GM23338 (cell line): ENCODE results near the gene ANKUB1. TPM values are rescaled to one million over a fixed set of nuclear protein-coding genes. Genes with fewer than 3 reads are reported as not detected.
"Not testable (repeated sequence)": the region's sequence is repeated elsewhere in the genome, so short reads cannot be mapped to it uniquely, and the experiment has no call there.

Source experiments
- ATAC-seq: fragments of 200-7000 bp; cut with Tn5 transposase; 3 replicates; pipeline ENCODE4 v1.9.1; 2020
- DNase-seq: peaks from one replicate; pipeline ENCODE4 v3.0.0-alpha.2; 2015; ENCODE audit warnings: low spot score
- H2AFZ ChIP-seq: fragments of 200-600 bp; sonication (generic); 2 replicates; pipeline ENCODE4 v1.8.0; 2016; ENCODE audit warnings: antibody characterized with exemption, mild to moderate bottlenecking, moderate library complexity
- H3F3A ChIP-seq: fragments of 200-600 bp; sonication (generic); replicated peaks from 2 replicates; pipeline ENCODE4 v1.8.0; 2017; ENCODE audit warnings: antibody characterized with exemption, mixed run types, low read depth
- H3K27ac ChIP-seq: fragments of 200-600 bp; sonication (generic); 2 replicates; pipeline ENCODE4 v1.6.1; 2016; ENCODE audit warnings: low read depth
- H3K27me3 ChIP-seq: fragments of 200-600 bp; sonication (generic); 2 replicates; pipeline ENCODE4 v1.8.0; 2016; ENCODE audit warnings: mild to moderate bottlenecking, mixed run types, moderate library complexity; ENCODE audit not compliant: insufficient read depth
- H3K36me3 ChIP-seq: fragments of 200-600 bp; sonication (generic); 2 replicates; pipeline ENCODE4 v1.8.0; 2016; ENCODE audit warnings: mild to moderate bottlenecking; ENCODE audit not compliant: insufficient read depth
- H3K4me1 ChIP-seq: fragments of 200-600 bp; sonication (generic); 2 replicates; pipeline ENCODE4 v1.8.0; 2016; ENCODE audit warnings: mild to moderate bottlenecking, moderate library complexity; ENCODE audit not compliant: insufficient read depth
- H3K4me2 ChIP-seq: fragments of 200-600 bp; sonication (generic); 2 replicates; pipeline ENCODE4 v1.7.1; 2017; ENCODE audit warnings: mixed run types
- H3K4me3 ChIP-seq: fragments of 200-600 bp; sonication (generic); 2 replicates; pipeline ENCODE4 v1.6.1; 2016; ENCODE audit warnings: mixed run types
- H3K79me2 ChIP-seq: fragments of 200-600 bp; sonication (generic); replicated peaks from 2 replicates; pipeline ENCODE4 v1.8.0; 2017; ENCODE audit warnings: mild to moderate bottlenecking; ENCODE audit not compliant: insufficient read depth
- H3K9me2 ChIP-seq: fragments of 200-600 bp; sonication (generic); 2 replicates; pipeline ENCODE4 v1.8.0; 2017; ENCODE audit not compliant: insufficient read depth
- H4K20me1 ChIP-seq: fragments of 200-600 bp; sonication (generic); replicated peaks from 2 replicates; pipeline ENCODE4 v1.8.0; 2017; ENCODE audit warnings: mild to moderate bottlenecking; ENCODE audit not compliant: insufficient read depth
- H3K27ac Mint-ChIP-seq: 2 replicates; pipeline ENCODE4 v1.8.0; 2020; ENCODE audit warnings: inconsistent platforms, mild to moderate bottlenecking, moderate library complexity, mixed read lengths
- H3K27me3 Mint-ChIP-seq: 3 replicates; pipeline ENCODE4 v1.8.0; 2022; ENCODE audit warnings: low read depth, mild to moderate bottlenecking, moderate library complexity, mixed read lengths, inconsistent platforms; ENCODE audit not compliant: insufficient read depth, poor library complexity
- H3K36me3 Mint-ChIP-seq: 3 replicates; pipeline ENCODE4 v1.8.0; 2021; ENCODE audit warnings: low read depth, mild to moderate bottlenecking, inconsistent platforms, moderate library complexity, mixed read lengths
- H3K4me1 Mint-ChIP-seq: 3 replicates; pipeline ENCODE4 v1.8.0; 2020; ENCODE audit warnings: mild to moderate bottlenecking, inconsistent platforms, mixed read lengths
- H3K4me3 Mint-ChIP-seq: 3 replicates; pipeline ENCODE4 v1.8.0; 2021; ENCODE audit warnings: moderate library complexity, mild to moderate bottlenecking, inconsistent platforms, mixed read lengths
- H3K9me3 Mint-ChIP-seq: 3 replicates; pipeline ENCODE4 v1.8.0; 2020; ENCODE audit warnings: moderate library complexity, mild to moderate bottlenecking, inconsistent platforms, mixed read lengths
- CREB1 ChIP-seq: fragments of 250-450 bp; sonication (Bioruptor Pico); IDR thresholded peaks from 2 replicates; pipeline ENCODE4 v1.5.0; 2020; ENCODE audit warnings: low read depth, mild to moderate bottlenecking, moderate library complexity
- EZH2 ChIP-seq: fragments of 200-600 bp; sonication (generic); IDR thresholded peaks from one replicate; pipeline ENCODE4 v1.8.0; 2017; ENCODE audit warnings: antibody characterized with exemption, mild to moderate bottlenecking, low read depth; ENCODE audit not compliant: unreplicated experiment
- EZH2phosphoT487 ChIP-seq: fragments of 200-600 bp; sonication (generic); IDR thresholded peaks from one replicate; pipeline ENCODE4 v1.8.1; 2018; ENCODE audit warnings: antibody characterized with exemption; ENCODE audit not compliant: unreplicated experiment
- JUNB ChIP-seq: IDR thresholded peaks from one replicate; pipeline ENCODE4 v1.6.1; 2016; ENCODE audit warnings: antibody characterized with exemption; ENCODE audit not compliant: unreplicated experiment
- NANOG ChIP-seq: IDR thresholded peaks from 2 replicates; pipeline ENCODE4 v1.6.1; 2016; ENCODE audit warnings: antibody characterized with exemption, borderline replicate concordance
- POLR2AphosphoS5 ChIP-seq: IDR thresholded peaks from 2 replicates; pipeline ENCODE4 v1.6.1; 2016; ENCODE audit warnings: antibody characterized with exemption, low read depth
- STAT1 ChIP-seq: IDR thresholded peaks from one replicate; pipeline ENCODE4 v1.6.1; 2016; ENCODE audit warnings: antibody characterized with exemption; ENCODE audit not compliant: unreplicated experiment
- ZNF114 ChIP-seq: fragments of 250-450 bp; sonication (Bioruptor Pico); IDR thresholded peaks from 2 replicates; pipeline ENCODE4 v1.5.0; 2020; ENCODE audit warnings: mild to moderate bottlenecking, moderate library complexity
- ZNF331 ChIP-seq: fragments of 250-450 bp; sonication (Bioruptor Pico); IDR thresholded peaks from 2 replicates; pipeline ENCODE4 v1.5.0; 2020; ENCODE audit warnings: low read depth, mild to moderate bottlenecking, moderate library complexity
- polyA plus RNA-seq: library from polyadenylated mRNA; unstranded; fragments of >200 nt; fragmentation: Nextera tagmentation; extraction: Ambion mirVana; gene quantifications from 2 replicates; pipeline ENCODE4 v1.2.1, GENCODE V29; 2016
- total RNA-seq: library from RNA; depleted of rRNA; stranded (reverse); fragments of >200 nt; shearing (Covaris generic); gene quantifications from 2 replicates; pipeline ENCODE4 v1.2.3, GENCODE V29; 2014
- TF ChIP-seq, protein P1 (sequence below): fragments of 250-450 bp; sonication (Bioruptor Pico); IDR thresholded peaks from 2 replicates; pipeline ENCODE4 v1.5.0; 2020; ENCODE audit warnings: mild to moderate bottlenecking, moderate library complexity
- TF ChIP-seq, protein P2 (sequence below), 2 experiments: fragments of 200-600 bp in 1 of 2; sonication (generic) in 1 of 2; conservative IDR thresholded peaks; 2 replicates each; pipeline versions ENCODE4 v1.5.1 to v1.6.1; 2016 to 2017; ENCODE audit warnings: antibody characterized with exemption in 2 of 2, low read depth in 2 of 2, mild to moderate bottlenecking in 2 of 2, moderate library complexity in 1 of 2
- TF ChIP-seq, protein P3 (sequence below): IDR thresholded peaks from 2 replicates; pipeline ENCODE4 v1.6.1; 2016; ENCODE audit warnings: antibody characterized with exemption

Gene ANKUB1
- total and polyA plus RNA-seq, 2 experiments from 2014 or later = not detected

DNA sequence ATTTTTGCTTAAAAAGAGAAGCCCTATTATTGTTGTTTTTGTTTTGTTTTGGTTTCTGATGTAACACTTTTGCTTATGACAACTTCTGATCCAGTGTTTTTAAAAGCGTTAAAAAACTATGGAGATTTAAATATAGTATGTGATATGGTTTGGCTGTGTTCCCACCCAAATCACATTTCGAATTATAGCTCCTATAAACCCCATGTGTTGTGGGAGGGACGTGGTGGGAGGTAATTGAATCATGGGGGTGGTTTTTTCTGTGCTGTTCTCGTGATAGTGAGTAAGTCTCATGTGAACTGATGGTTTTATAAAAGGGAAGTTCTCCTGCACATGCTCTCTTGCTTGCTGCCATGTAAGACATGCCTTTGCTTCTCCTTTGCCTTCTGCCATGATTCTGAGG, 37.3 kb upstream of the ANKUB1 start:
- Mint-ChIP-seq H3K4me1 (peaks cover 13% of the 10 kb centered on the region), H3K9me3 (peaks cover 58% of the 10 kb centered on the region), H3K36me3 (peaks cover 61% of the 10 kb centered on the region)
- Histone ChIP-seq H3K79me2 (peaks cover 94% of the 10 kb centered on the region), H3K36me3 (peaks cover 36% of the 10 kb centered on the region), H3K4me1 (peaks cover 10% of the 10 kb centered on the region)
- not testable (repeated sequence) for DNase-seq, H3K4me3 Mint-ChIP-seq, H4K20me1 ChIP-seq, H3K27ac Mint-ChIP-seq, H3K4me3 ChIP-seq, H3K27ac ChIP-seq, ATAC-seq, H3K4me2 ChIP-seq, H3K27me3 Mint-ChIP-seq, H3F3A ChIP-seq, H3K27me3 ChIP-seq, H2AFZ ChIP-seq, H3K9me2 ChIP-seq

DNA sequence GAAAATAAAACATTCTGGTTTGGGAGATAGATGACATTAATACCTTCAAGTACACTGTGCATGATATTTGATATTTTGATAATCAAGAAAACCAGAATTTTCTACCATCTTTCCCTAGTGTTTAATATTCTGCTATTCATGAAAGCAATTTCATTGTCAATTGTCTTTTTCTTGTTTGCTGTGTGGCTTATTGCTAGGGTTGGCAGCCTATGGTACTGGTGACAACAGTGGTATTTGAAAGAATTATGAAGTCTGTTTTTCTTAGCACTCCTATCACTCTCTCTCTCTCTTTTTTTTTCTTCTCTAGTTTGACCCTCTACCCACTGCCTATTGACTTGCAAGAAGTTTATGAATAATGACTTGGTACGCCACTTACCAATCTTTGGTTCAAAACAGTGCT, 36.0 kb upstream of the ANKUB1 start:
- peaks cover 46% of the 10 kb centered on the region for H3K9me3 Mint-ChIP-seq
- H3K27ac Mint-ChIP-seq = no peak overlapping the region
- H3K36me3 Mint-ChIP-seq = peaks cover 48% of the 10 kb centered on the region
- H3K27me3 Mint-ChIP-seq = peaks cover 3% of the 10 kb centered on the region
- Histone ChIP-seq H3K4me3 (no peak overlapping the region), H3K27me3 (no peaks in the 10 kb centered on the region), H3K9me2 (no peaks in the 10 kb centered on the region), H3K79me2 (peaks cover 94% of the 10 kb centered on the region), H4K20me1 (no peaks in the 10 kb centered on the region), H3F3A (no peaks in the 10 kb centered on the region), H2AFZ (no peak overlapping the region), H3K4me2 (no peak overlapping the region), H3K27ac (no peak overlapping the region), H3K36me3 (peaks cover 28% of the 10 kb centered on the region), H3K4me1 (peaks cover 10% of the 10 kb centered on the region)
- DNase-seq = no peak
- no peak for ATAC-seq
- no peak overlapping the region for H3K4me3 Mint-ChIP-seq
- H3K4me1 Mint-ChIP-seq = peaks cover 13% of the 10 kb centered on the region
- TF ChIP-seq, protein P1, sequence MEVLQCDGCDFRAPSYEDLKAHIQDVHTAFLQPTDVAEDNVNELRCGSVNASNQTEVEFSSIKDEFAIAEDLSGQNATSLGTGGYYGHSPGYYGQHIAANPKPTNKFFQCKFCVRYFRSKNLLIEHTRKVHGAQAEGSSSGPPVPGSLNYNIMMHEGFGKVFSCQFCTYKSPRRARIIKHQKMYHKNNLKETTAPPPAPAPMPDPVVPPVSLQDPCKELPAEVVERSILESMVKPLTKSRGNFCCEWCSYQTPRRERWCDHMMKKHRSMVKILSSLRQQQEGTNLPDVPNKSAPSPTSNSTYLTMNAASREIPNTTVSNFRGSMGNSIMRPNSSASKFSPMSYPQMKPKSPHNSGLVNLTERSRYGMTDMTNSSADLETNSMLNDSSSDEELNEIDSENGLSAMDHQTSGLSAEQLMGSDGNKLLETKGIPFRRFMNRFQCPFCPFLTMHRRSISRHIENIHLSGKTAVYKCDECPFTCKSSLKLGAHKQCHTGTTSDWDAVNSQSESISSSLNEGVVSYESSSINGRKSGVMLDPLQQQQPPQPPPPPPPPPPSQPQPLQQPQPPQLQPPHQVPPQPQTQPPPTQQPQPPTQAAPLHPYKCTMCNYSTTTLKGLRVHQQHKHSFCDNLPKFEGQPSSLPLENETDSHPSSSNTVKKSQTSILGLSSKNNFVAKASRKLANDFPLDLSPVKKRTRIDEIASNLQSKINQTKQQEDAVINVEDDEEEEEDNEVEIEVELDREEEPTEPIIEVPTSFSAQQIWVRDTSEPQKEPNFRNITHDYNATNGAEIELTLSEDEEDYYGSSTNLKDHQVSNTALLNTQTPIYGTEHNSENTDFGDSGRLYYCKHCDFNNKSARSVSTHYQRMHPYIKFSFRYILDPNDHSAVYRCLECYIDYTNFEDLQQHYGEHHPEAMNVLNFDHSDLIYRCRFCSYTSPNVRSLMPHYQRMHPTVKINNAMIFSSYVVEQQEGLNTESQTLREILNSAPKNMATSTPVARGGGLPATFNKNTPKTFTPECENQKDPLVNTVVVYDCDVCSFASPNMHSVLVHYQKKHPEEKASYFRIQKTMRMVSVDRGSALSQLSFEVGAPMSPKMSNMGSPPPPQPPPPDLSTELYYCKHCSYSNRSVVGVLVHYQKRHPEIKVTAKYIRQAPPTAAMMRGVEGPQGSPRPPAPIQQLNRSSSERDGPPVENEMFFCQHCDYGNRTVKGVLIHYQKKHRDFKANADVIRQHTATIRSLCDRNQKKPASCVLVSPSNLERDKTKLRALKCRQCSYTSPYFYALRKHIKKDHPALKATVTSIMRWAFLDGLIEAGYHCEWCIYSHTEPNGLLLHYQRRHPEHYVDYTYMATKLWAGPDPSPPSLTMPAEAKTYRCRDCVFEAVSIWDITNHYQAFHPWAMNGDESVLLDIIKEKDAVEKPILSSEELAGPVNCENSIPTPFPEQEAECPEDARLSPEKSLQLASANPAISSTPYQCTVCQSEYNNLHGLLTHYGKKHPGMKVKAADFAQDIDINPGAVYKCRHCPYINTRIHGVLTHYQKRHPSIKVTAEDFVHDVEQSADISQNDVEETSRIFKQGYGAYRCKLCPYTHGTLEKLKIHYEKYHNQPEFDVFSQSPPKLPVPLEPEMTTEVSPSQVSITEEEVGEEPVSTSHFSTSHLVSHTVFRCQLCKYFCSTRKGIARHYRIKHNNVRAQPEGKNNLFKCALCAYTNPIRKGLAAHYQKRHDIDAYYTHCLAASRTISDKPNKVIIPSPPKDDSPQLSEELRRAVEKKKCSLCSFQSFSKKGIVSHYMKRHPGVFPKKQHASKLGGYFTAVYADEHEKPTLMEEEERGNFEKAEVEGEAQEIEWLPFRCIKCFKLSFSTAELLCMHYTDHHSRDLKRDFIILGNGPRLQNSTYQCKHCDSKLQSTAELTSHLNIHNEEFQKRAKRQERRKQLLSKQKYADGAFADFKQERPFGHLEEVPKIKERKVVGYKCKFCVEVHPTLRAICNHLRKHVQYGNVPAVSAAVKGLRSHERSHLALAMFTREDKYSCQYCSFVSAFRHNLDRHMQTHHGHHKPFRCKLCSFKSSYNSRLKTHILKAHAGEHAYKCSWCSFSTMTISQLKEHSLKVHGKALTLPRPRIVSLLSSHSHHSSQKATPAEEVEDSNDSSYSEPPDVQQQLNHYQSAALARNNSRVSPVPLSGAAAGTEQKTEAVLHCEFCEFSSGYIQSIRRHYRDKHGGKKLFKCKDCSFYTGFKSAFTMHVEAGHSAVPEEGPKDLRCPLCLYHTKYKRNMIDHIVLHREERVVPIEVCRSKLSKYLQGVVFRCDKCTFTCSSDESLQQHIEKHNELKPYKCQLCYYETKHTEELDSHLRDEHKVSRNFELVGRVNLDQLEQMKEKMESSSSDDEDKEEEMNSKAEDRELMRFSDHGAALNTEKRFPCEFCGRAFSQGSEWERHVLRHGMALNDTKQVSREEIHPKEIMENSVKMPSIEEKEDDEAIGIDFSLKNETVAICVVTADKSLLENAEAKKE = no peak
- TF ChIP-seq ZNF331 (CRISPR knock-in tag) = no peak
- no peak for TF ChIP-seq ZNF114 (CRISPR knock-in tag)
- no peak for TF ChIP-seq EZH2phosphoT487
- TF ChIP-seq STAT1 = no peak
- no peak for TF ChIP-seq JUNB
- TF ChIP-seq EZH2 = no peak
- no peak for TF ChIP-seq CREB1 (CRISPR knock-in tag)
- TF ChIP-seq, protein P2, sequence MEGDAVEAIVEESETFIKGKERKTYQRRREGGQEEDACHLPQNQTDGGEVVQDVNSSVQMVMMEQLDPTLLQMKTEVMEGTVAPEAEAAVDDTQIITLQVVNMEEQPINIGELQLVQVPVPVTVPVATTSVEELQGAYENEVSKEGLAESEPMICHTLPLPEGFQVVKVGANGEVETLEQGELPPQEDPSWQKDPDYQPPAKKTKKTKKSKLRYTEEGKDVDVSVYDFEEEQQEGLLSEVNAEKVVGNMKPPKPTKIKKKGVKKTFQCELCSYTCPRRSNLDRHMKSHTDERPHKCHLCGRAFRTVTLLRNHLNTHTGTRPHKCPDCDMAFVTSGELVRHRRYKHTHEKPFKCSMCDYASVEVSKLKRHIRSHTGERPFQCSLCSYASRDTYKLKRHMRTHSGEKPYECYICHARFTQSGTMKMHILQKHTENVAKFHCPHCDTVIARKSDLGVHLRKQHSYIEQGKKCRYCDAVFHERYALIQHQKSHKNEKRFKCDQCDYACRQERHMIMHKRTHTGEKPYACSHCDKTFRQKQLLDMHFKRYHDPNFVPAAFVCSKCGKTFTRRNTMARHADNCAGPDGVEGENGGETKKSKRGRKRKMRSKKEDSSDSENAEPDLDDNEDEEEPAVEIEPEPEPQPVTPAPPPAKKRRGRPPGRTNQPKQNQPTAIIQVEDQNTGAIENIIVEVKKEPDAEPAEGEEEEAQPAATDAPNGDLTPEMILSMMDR (conservative IDR thresholded peaks at IDR 0.05; ENCODE audit: low read depth in 2 of 2) = no peak
- TF ChIP-seq POLR2AphosphoS5 = no peak
- TF ChIP-seq NANOG = no peak
- TF ChIP-seq, protein P3, sequence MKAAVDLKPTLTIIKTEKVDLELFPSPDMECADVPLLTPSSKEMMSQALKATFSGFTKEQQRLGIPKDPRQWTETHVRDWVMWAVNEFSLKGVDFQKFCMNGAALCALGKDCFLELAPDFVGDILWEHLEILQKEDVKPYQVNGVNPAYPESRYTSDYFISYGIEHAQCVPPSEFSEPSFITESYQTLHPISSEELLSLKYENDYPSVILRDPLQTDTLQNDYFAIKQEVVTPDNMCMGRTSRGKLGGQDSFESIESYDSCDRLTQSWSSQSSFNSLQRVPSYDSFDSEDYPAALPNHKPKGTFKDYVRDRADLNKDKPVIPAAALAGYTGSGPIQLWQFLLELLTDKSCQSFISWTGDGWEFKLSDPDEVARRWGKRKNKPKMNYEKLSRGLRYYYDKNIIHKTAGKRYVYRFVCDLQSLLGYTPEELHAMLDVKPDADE = no peak
